HCT116 (cell line): ENCODE data around the gene GALP. TPM values are rescaled to one million over a fixed set of nuclear protein-coding genes. Genes with fewer than 3 reads are reported as not detected.

ENCODE experiments used
- ATAC-seq: fragments of 200-7000 bp; cut with Tn5 transposase; 2 replicates; pipeline ENCODE4 v1.9.1; 2020; ENCODE audit warnings: mild to moderate bottlenecking, moderate library complexity
- BruUV-seq: library from RNA; stranded (reverse); fragments of 400-500 nt; replicated peaks from 2 replicates; lab custom pipeline; 2021; lab: Mats Ljungman, UMichigan
- CTCF ChIA-PET: fragments of 300-600 bp; sonication (Branson Sonifier 250); formaldehyde crosslinking; loops from one replicate; lab custom pipeline; 2021; ENCODE audit warnings: antibody characterized with exemption; lab: Charles Lee
- POLR2A ChIA-PET: fragments of 300-600, 350-600 bp; sonication (Branson Sonifier 250); formaldehyde crosslinking; loops from one replicate; lab custom pipeline; 2021; ENCODE audit warnings: antibody characterized with exemption; lab: Charles Lee
- RAD21 ChIA-PET, 2 experiments: fragments of 300-600 bp; sonication (Branson Sonifier 250); formaldehyde crosslinking; loops; one replicate each; lab custom pipeline; 2023; ENCODE audit warnings: low total read pairs in 2 of 2; ENCODE audit not compliant: uncharacterized antibody in 2 of 2, unreplicated experiment in 2 of 2, low non-redundant PET in 1 of 2; lab: Charles Lee
- DNase-seq: peaks from one replicate; pipeline ENCODE4 v3.0.0-alpha.2; 2010; ENCODE audit warnings: low read depth, low spot score
- H2AFZ ChIP-seq: fragments of 200-600 bp; shearing (Covaris generic), sonication (generic); 2 replicates; pipeline ENCODE4 v1.6.1; 2017; ENCODE audit warnings: low read depth, mixed run types, mixed read lengths, antibody characterized with exemption, low read length; ENCODE audit not compliant: poor library complexity, severe bottlenecking
- H3K27ac ChIP-seq: 2 replicates; pipeline ENCODE4 v1.5.1; 2012; ENCODE audit warnings: low read depth, low read length
- H3K27me3 ChIP-seq: fragments of 200-600 bp; sonication (generic); 2 replicates; pipeline ENCODE4 v1.6.1; 2016; ENCODE audit warnings: mixed run types, low read length, mixed read lengths; ENCODE audit not compliant: insufficient read depth
- H3K36me3 ChIP-seq, 2 experiments: fragments of 200-500 bp in 1 of 2; fragments of 200-600 bp in 1 of 2; sonication (Bioruptor generic) in 1 of 2; sonication (generic) in 1 of 2; 2 replicates each; pipeline versions ENCODE4 v1.5.1 to v1.6.1; 2014 to 2016; ENCODE audit warnings: low read length in 2 of 2, inconsistent platforms in 1 of 2, mixed read lengths in 1 of 2, mixed run types in 1 of 2; ENCODE audit not compliant: insufficient read depth in 2 of 2, control insufficient read depth in 1 of 2
- H3K4me1 ChIP-seq, 2 experiments: fragments of 200-600 bp in 1 of 2; sonication (generic) in 1 of 2; 2 replicates each; pipeline versions ENCODE4 v1.5.1 to v1.6.1; 2012 to 2017; ENCODE audit warnings: low read length in 2 of 2, inconsistent platforms in 1 of 2, mild to moderate bottlenecking in 1 of 2, mixed read lengths in 1 of 2, mixed run types in 1 of 2, moderate library complexity in 1 of 2; ENCODE audit not compliant: insufficient read depth in 2 of 2, control insufficient read depth in 1 of 2
- H3K4me2 ChIP-seq: fragments of 200-600 bp; sonication (generic); 2 replicates; pipeline ENCODE4 v1.6.1; 2017; ENCODE audit warnings: mixed run types, low read length, mixed read lengths
- H3K4me3 ChIP-seq, 2 experiments: fragments of 200-600 bp in 1 of 2; sonication (generic) in 1 of 2; replicated peaks in 1 of 2; 2 replicates each; pipeline ENCODE4 v1.5.1; 2011 to 2016; ENCODE audit warnings: low read length in 2 of 2, control low read depth in 1 of 2, low read depth in 1 of 2, mild to moderate bottlenecking in 1 of 2, mixed read lengths in 1 of 2, mixed run types in 1 of 2
- H3K79me2 ChIP-seq: fragments of 200-600 bp; sonication (generic); 2 replicates; pipeline ENCODE4 v1.6.1; 2017; ENCODE audit warnings: mild to moderate bottlenecking, mixed run types, low read length, moderate library complexity, mixed read lengths; ENCODE audit not compliant: insufficient read depth
- H3K9ac ChIP-seq: fragments of 200-600 bp; sonication (generic); 2 replicates; pipeline ENCODE4 v1.6.1; 2016; ENCODE audit warnings: low read length, mixed read lengths
- H3K9me2 ChIP-seq: fragments of 200-600 bp; sonication (generic), shearing (Covaris generic); 2 replicates; pipeline ENCODE4 v1.6.1; 2017; ENCODE audit warnings: mixed run types, mild to moderate bottlenecking, moderate library complexity; ENCODE audit not compliant: insufficient read depth
- H3K9me3 ChIP-seq, 2 experiments: fragments of 200-500 bp in 1 of 2; fragments of 200-600 bp in 1 of 2; sonication (Bioruptor generic) in 1 of 2; sonication (generic) in 1 of 2; 2 replicates each; pipeline ENCODE4 v1.6.1; 2014 to 2017; ENCODE audit warnings: low read length in 2 of 2, mixed read lengths in 2 of 2, inconsistent platforms in 1 of 2, low read depth in 1 of 2, mild to moderate bottlenecking in 1 of 2, mixed run types in 1 of 2, moderate library complexity in 1 of 2; ENCODE audit not compliant: control insufficient read depth in 1 of 2, insufficient read depth in 1 of 2
- H4K20me1 ChIP-seq: fragments of 200-600 bp; sonication (generic), shearing (Covaris generic); 2 replicates; pipeline ENCODE4 v1.6.1; 2017; ENCODE audit warnings: mixed run types, mild to moderate bottlenecking, moderate library complexity; ENCODE audit not compliant: insufficient read depth
- CEBPB ChIP-seq: IDR thresholded peaks from 2 replicates; pipeline ENCODE4 v1.6.1; 2012; ENCODE audit warnings: low read depth
- EGR1 ChIP-seq: IDR thresholded peaks from 2 replicates; pipeline ENCODE4 v1.6.1; 2012; ENCODE audit warnings: low read depth
- FOSL1 ChIP-seq: IDR thresholded peaks from 2 replicates; pipeline ENCODE4 v1.6.1; 2012; ENCODE audit warnings: low read depth
- JUND ChIP-seq: IDR thresholded peaks from 2 replicates; pipeline ENCODE4 v1.6.1; 2012
- RAD21 ChIP-seq: IDR thresholded peaks from 2 replicates; pipeline ENCODE4 v1.6.1; 2012; ENCODE audit warnings: low read depth, mild to moderate bottlenecking
- ZFX ChIP-seq: fragments of 450-650 bp; IDR thresholded peaks from 2 replicates; pipeline ENCODE4 v1.6.1; 2017
- ZNF274 ChIP-seq: fragments of 200-500 bp; sonication (Bioruptor generic); IDR thresholded peaks from 2 replicates; pipeline ENCODE4 v1.6.1; 2014; ENCODE audit warnings: mild to moderate bottlenecking, low read depth, low read length, inconsistent platforms
- intact Hi-C: fragments of 100-400 bp; cut with micrococcal nuclease; formaldehyde crosslinking; loops from 2 replicates; pipeline ENCODE4 v1.10.0; 2022
- total RNA-seq: library from RNA; stranded (reverse); gene quantifications from one replicate; pipeline ENCODE4 v1.2.1, GENCODE V29; 2021; ENCODE audit not compliant: unreplicated experiment
- TF ChIP-seq, protein P1 (sequence below), 3 experiments: fragments of 200-600 bp in 1 of 3; sonication (generic) in 1 of 3; IDR thresholded peaks in 2 of 3; conservative IDR thresholded peaks in 1 of 3; 2 replicates each; pipeline ENCODE4 v1.5.1; 2012 to 2017; ENCODE audit warnings: low read depth in 2 of 3, low read length in 2 of 3, antibody characterized with exemption in 1 of 3, borderline replicate concordance in 1 of 3, control low read depth in 1 of 3, mild to moderate bottlenecking in 1 of 3, mixed read lengths in 1 of 3, mixed run types in 1 of 3, moderate library complexity in 1 of 3; ENCODE audit not compliant: insufficient read depth in 1 of 3
- TF ChIP-seq, protein P2 (sequence below): IDR thresholded peaks from 2 replicates; pipeline ENCODE4 v1.6.1; 2012
- TF ChIP-seq, protein P3 (sequence below): IDR thresholded peaks from 2 replicates; pipeline ENCODE4 v1.6.1; 2012; ENCODE audit warnings: low read depth

Gene GALP
- total RNA-seq, 1 experiment from 2014 or later, result not detected

DNA sequence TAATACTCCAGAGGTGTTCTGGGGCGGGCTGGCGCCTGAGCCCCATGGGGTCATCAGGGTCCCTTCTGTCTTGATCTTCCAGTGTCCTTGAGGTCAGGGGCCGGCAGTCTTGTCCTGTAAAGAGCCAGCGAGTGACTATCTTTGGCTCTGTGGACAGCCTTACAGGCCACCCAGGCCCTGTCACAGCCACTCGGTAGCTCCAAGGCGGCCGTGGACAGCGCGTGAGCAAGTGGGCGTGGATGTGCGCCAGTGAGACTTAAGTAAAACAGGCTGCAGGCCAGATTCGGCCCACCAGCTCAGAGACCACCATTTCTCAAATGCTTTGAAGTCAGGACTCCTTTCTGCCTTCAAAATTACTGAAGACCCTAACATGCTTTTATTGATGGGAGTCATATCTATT, 31.0 kb upstream of the GALP start:
- Histone ChIP-seq H4K20me1 (no peaks in the 10 kb centered on the region), H3K4me2 (no peak overlapping the region), H3K79me2 (no peaks in the 10 kb centered on the region; the same call in 1 of the 2 replicates), H3K4me1 (peaks cover 4 to 10% of the 10 kb centered on the region in 2 experiments), H3K27ac (no peak overlapping the region), H3K27me3 (no peaks in the 10 kb centered on the region), H2AFZ (no peak overlapping the region), H3K9me2 (no peaks in the 10 kb centered on the region), H3K4me3 (no peak overlapping the region), H3K36me3 (no peaks in the 10 kb centered on the region), H3K9me3 (no peaks in the 10 kb centered on the region), H3K9ac (no peak overlapping the region)
- no peak for ATAC-seq
- no TSS peak for BruUV-seq
- no peak for DNase-seq
- TF ChIP-seq EGR1 (no peak), JUND (no peak), ZFX (no peak), CEBPB (no peak), FOSL1 (no peak), ZNF274 (no peak), RAD21 (no peak)
- TF ChIP-seq, protein P1, sequence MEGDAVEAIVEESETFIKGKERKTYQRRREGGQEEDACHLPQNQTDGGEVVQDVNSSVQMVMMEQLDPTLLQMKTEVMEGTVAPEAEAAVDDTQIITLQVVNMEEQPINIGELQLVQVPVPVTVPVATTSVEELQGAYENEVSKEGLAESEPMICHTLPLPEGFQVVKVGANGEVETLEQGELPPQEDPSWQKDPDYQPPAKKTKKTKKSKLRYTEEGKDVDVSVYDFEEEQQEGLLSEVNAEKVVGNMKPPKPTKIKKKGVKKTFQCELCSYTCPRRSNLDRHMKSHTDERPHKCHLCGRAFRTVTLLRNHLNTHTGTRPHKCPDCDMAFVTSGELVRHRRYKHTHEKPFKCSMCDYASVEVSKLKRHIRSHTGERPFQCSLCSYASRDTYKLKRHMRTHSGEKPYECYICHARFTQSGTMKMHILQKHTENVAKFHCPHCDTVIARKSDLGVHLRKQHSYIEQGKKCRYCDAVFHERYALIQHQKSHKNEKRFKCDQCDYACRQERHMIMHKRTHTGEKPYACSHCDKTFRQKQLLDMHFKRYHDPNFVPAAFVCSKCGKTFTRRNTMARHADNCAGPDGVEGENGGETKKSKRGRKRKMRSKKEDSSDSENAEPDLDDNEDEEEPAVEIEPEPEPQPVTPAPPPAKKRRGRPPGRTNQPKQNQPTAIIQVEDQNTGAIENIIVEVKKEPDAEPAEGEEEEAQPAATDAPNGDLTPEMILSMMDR (IDR thresholded peaks at IDR 0.05 in 2 of 3, conservative IDR thresholded peaks at IDR 0.05 in 1 of 3; ENCODE audit: borderline replicate concordance in 1 of 3, insufficient read depth in 1 of 3, low read depth in 2 of 3, low read length in 2 of 3), result no peak
- TF ChIP-seq, protein P2, sequence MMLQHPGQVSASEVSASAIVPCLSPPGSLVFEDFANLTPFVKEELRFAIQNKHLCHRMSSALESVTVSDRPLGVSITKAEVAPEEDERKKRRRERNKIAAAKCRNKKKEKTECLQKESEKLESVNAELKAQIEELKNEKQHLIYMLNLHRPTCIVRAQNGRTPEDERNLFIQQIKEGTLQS, result no peak
- TF ChIP-seq, protein P3, sequence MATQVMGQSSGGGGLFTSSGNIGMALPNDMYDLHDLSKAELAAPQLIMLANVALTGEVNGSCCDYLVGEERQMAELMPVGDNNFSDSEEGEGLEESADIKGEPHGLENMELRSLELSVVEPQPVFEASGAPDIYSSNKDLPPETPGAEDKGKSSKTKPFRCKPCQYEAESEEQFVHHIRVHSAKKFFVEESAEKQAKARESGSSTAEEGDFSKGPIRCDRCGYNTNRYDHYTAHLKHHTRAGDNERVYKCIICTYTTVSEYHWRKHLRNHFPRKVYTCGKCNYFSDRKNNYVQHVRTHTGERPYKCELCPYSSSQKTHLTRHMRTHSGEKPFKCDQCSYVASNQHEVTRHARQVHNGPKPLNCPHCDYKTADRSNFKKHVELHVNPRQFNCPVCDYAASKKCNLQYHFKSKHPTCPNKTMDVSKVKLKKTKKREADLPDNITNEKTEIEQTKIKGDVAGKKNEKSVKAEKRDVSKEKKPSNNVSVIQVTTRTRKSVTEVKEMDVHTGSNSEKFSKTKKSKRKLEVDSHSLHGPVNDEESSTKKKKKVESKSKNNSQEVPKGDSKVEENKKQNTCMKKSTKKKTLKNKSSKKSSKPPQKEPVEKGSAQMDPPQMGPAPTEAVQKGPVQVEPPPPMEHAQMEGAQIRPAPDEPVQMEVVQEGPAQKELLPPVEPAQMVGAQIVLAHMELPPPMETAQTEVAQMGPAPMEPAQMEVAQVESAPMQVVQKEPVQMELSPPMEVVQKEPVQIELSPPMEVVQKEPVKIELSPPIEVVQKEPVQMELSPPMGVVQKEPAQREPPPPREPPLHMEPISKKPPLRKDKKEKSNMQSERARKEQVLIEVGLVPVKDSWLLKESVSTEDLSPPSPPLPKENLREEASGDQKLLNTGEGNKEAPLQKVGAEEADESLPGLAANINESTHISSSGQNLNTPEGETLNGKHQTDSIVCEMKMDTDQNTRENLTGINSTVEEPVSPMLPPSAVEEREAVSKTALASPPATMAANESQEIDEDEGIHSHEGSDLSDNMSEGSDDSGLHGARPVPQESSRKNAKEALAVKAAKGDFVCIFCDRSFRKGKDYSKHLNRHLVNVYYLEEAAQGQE, result no peak
- ChIA-PET RAD21 (no interaction called here), CTCF (no interaction called here), POLR2A (no interaction called here)
- intact Hi-C loops, result no loop called here
